GM20000 (cell line): ENCODE results near the gene KIF26B.

Source experiments
- DNase-seq: peaks from one replicate; pipeline ENCODE4 v3.0.0; 2012; ENCODE audit warnings: low spot score
- CTCF ChIP-seq: IDR thresholded peaks from 2 replicates; pipeline ENCODE4 v1.5.1; 2012; ENCODE audit warnings: mild to moderate bottlenecking, control low read depth; ENCODE audit errors: extremely low read depth, missing control alignments

The KIF26B gene

DNA sequence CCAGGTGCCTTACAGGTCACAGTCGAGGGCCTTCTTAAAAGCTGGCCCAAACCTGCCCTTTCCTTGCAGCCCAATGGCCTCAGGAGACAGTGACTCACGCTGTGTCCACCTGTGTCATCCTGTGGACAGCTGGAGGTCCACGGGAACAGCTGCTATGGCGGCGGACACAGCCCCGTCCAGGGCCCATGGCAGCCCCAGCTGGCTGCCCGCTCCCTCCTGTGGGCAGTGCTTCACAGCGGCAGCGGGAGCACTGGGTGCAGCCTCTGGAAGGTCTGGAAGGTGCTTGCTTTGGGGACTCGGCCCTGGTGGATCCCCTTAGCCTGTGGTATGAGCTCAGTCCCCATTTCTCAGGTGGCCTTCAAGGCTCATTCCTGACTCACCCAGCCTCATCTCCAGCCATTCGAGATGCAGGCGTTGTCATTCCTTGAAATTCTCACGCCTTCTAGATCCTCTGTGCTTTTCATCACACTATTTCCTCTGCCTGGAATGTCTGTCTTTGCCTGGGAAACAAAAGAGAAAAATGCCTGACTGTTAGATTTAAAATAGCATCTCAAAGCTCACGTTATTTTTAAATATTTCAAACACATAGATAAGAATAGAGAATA, 86.8 kb downstream of the KIF26B start:
- TF ChIP-seq CTCF: no peak
- DNase-seq: no peak

GRCh38 chr1:245242989-245243388, 88.2 kb downstream of the KIF26B start:
- DNase-seq: no peak
- no peak for TF ChIP-seq CTCF

- TF ChIP-seq CTCF: no peak
- DNase-seq: no peak
These were observed 90.4 kb downstream of the KIF26B start for GRCh38 chr1:245245021-245245667.

DNA sequence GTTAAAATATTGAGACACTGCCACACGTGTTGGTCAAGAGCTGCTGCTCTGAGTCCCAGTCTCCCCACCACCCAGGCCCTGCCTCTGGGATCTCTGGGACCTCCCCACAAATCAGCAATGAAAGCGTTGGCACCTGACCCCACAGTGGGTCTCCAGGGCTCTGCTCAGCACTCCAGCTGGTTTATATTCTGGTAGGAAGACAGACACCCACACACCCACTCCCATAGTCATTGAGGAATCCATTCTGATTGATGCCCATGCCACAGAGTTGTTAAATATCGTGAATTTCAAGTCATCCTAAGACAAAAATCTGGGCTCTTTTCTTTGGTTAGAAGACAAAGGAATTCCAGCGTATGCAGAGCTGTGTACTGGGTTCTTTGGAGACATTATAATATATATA, 91.6 kb downstream of the KIF26B start:
- DNase-seq: no peak
- no peak for TF ChIP-seq CTCF

GRCh38 chr1:245247356-245247755, 92.6 kb downstream of the KIF26B start:
- DNase-seq: no peak
- TF ChIP-seq CTCF: no peak

DNA sequence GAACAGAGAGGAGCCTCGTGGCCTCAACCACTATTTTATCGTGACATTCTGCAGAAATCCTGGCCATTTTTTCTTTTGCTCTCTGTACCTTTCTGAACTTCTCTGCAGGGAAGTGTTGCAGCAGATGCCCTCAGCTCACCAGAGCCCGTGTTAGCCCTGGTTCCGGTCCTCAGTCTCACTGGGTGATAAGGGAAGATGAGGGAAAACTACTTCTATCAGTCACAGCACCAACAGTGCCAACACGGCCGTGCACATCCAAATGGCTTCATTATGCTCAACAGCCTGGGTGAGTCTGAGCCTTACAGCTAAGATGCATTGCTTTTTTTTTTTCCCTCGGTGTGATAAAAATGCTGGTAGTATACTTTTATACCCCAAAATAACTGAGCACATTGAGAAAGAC, 93.0 kb downstream of the KIF26B start:
- no peak for DNase-seq
- no peak for TF ChIP-seq CTCF

GRCh38 chr1:245248231-245248731, 93.5 kb downstream of the KIF26B start:
- DNase-seq: no peak
- TF ChIP-seq CTCF: no peak
